H9 (cell line): Measurements from ENCODE around the gene TTC28. TPM values are rescaled to one million over a fixed set of nuclear protein-coding genes. Genes with fewer than 3 reads are reported as not detected.

Experiments
- DNase-seq: peaks from one replicate; pipeline ENCODE4 v3.0.0-alpha.2; 2017
- H2AFZ ChIP-seq: one replicate; pipeline ENCODE4 v1.6.1; 2013; ENCODE audit warnings: mild to moderate bottlenecking, low read length, control low read depth, moderate library complexity
- H2AK5ac ChIP-seq: 2 replicates; pipeline ENCODE4 v1.6.1; 2013; ENCODE audit warnings: low read length, control low read depth, mixed read lengths; ENCODE audit not compliant: insufficient read length
- H2BK120ac ChIP-seq: one replicate; pipeline ENCODE4 v1.6.1; 2013; ENCODE audit warnings: low read depth, mild to moderate bottlenecking, low read length, control low read depth, inconsistent platforms; ENCODE audit not compliant: poor library complexity, severe bottlenecking
- H2BK12ac ChIP-seq: 2 replicates; pipeline ENCODE4 v1.6.1; 2013; ENCODE audit warnings: low read length, control low read depth, mixed read lengths, low read depth; ENCODE audit not compliant: insufficient read length
- H2BK15ac ChIP-seq: 2 replicates; pipeline ENCODE4 v1.6.1; 2013; ENCODE audit warnings: low read depth, low read length, control low read depth
- H2BK20ac ChIP-seq: one replicate; pipeline ENCODE4 v1.6.1; 2013; ENCODE audit warnings: low read depth, mild to moderate bottlenecking, low read length, control low read depth, inconsistent platforms; ENCODE audit not compliant: poor library complexity, severe bottlenecking
- H2BK5ac ChIP-seq: 2 replicates; pipeline ENCODE4 v1.6.1; 2013; ENCODE audit warnings: low read length, control low read depth, mixed read lengths; ENCODE audit not compliant: insufficient read length
- H3K14ac ChIP-seq: 2 replicates; pipeline ENCODE4 v1.6.1; 2013; ENCODE audit warnings: low read length, control low read depth; ENCODE audit not compliant: insufficient read depth
- H3K18ac ChIP-seq: 2 replicates; pipeline ENCODE4 v1.6.1; 2013; ENCODE audit warnings: low read depth, mild to moderate bottlenecking, mixed read lengths, low read length, control low read depth; ENCODE audit not compliant: insufficient read length
- H3K23ac ChIP-seq: 2 replicates; pipeline ENCODE4 v1.6.1; 2013; ENCODE audit warnings: low read length, control low read depth, mixed read lengths, low read depth; ENCODE audit not compliant: insufficient read length
- H3K23me2 ChIP-seq: 2 replicates; pipeline ENCODE4 v1.6.1; 2013; ENCODE audit warnings: low read depth, mild to moderate bottlenecking, mixed read lengths, low read length, control low read depth; ENCODE audit not compliant: insufficient read length, poor library complexity, severe bottlenecking
- H3K27ac ChIP-seq: 2 replicates; pipeline ENCODE4 v1.5.1; 2013; ENCODE audit warnings: low read length, control low read depth, mixed read lengths, low read depth; ENCODE audit not compliant: insufficient read length
- H3K27me3 ChIP-seq: 2 replicates; pipeline ENCODE4 v1.6.1; 2013; ENCODE audit warnings: low read length, control low read depth, inconsistent platforms; ENCODE audit not compliant: insufficient read depth
- H3K4ac ChIP-seq: 2 replicates; pipeline ENCODE4 v1.6.1; 2013; ENCODE audit warnings: low read depth, mild to moderate bottlenecking, control low read depth, inconsistent platforms, low read length, moderate library complexity
- H3K4me1 ChIP-seq: 2 replicates; pipeline ENCODE4 v1.6.1; 2013; ENCODE audit warnings: low read length, control low read depth, inconsistent platforms; ENCODE audit not compliant: insufficient read depth
- H3K4me2 ChIP-seq: 2 replicates; pipeline ENCODE4 v1.6.1; 2013; ENCODE audit warnings: low read length, control low read depth, mixed read lengths; ENCODE audit not compliant: insufficient read length, insufficient read depth
- H3K56ac ChIP-seq: 2 replicates; pipeline ENCODE4 v1.6.1; 2013; ENCODE audit warnings: low read depth, mild to moderate bottlenecking, mixed read lengths, low read length, control low read depth; ENCODE audit not compliant: insufficient read length
- H3K79me1 ChIP-seq: 2 replicates; pipeline ENCODE4 v1.6.1; 2013; ENCODE audit warnings: low read depth, mild to moderate bottlenecking, moderate library complexity, low read length, control low read depth, inconsistent platforms; ENCODE audit not compliant: insufficient read depth, poor library complexity, severe bottlenecking
- H3K79me2 ChIP-seq: 2 replicates; pipeline ENCODE4 v1.6.1; 2013; ENCODE audit warnings: low read length, control low read depth, inconsistent platforms; ENCODE audit not compliant: insufficient read depth
- H3K9ac ChIP-seq: 2 replicates; pipeline ENCODE4 v1.6.1; 2013; ENCODE audit warnings: low read length, control low read depth, mixed read lengths; ENCODE audit not compliant: insufficient read length; ENCODE audit errors: extremely low read depth
- H3K9me3 ChIP-seq: one replicate; pipeline ENCODE4 v1.6.1; 2013; ENCODE audit warnings: low read depth, low read length, inconsistent platforms; ENCODE audit not compliant: control insufficient read depth
- H3T11ph ChIP-seq: one replicate; pipeline ENCODE4 v1.6.1; 2013; ENCODE audit warnings: mild to moderate bottlenecking, low read length, control low read depth, inconsistent platforms
- H4K20me1 ChIP-seq: one replicate; pipeline ENCODE4 v1.6.1; 2013; ENCODE audit not compliant: control insufficient read depth, insufficient read length, insufficient read depth
- H4K5ac ChIP-seq: 2 replicates; pipeline ENCODE4 v1.6.1; 2013; ENCODE audit warnings: low read depth, mild to moderate bottlenecking, mixed read lengths, low read length, control low read depth; ENCODE audit not compliant: insufficient read length
- H4K8ac ChIP-seq: replicated peaks from 2 replicates; pipeline ENCODE4 v1.6.1; 2013; ENCODE audit warnings: low read length, control low read depth, mixed read lengths, low read depth; ENCODE audit not compliant: insufficient read length
- H4K91ac ChIP-seq: 2 replicates; pipeline ENCODE4 v1.6.1; 2013; ENCODE audit warnings: low read depth, mild to moderate bottlenecking, moderate library complexity, mixed read lengths, low read length, control low read depth; ENCODE audit not compliant: insufficient read length
- H3K27ac Mint-ChIP-seq, 3 experiments: 2 replicates in 2 of 3; 3 replicates in 1 of 3; pipeline ENCODE4 v1.8.0; 2020 to 2021; ENCODE audit warnings: mixed read lengths in 3 of 3, mild to moderate bottlenecking in 1 of 3, moderate library complexity in 1 of 3
- H3K27me3 Mint-ChIP-seq: 2 replicates; pipeline ENCODE4 v1.8.0; 2021; ENCODE audit warnings: low read depth, mild to moderate bottlenecking, moderate library complexity, mixed read lengths
- H3K36me3 Mint-ChIP-seq, 3 experiments: 2 replicates in 2 of 3; 3 replicates in 1 of 3; pipeline ENCODE4 v1.8.0; 2020 to 2021; ENCODE audit warnings: low read depth in 3 of 3, mixed read lengths in 3 of 3; ENCODE audit not compliant: insufficient read depth in 1 of 3
- H3K4me1 Mint-ChIP-seq, 2 experiments: 2 replicates each; pipeline ENCODE4 v1.8.0; 2020; ENCODE audit warnings: mixed read lengths in 2 of 2
- H3K4me3 Mint-ChIP-seq, 2 experiments: 2 replicates in 1 of 2; 3 replicates in 1 of 2; pipeline ENCODE4 v1.8.0; 2020 to 2021; ENCODE audit warnings: mild to moderate bottlenecking in 2 of 2, mixed read lengths in 2 of 2, moderate library complexity in 1 of 2
- H3K9me3 Mint-ChIP-seq, 2 experiments: 2 replicates in 1 of 2; 3 replicates in 1 of 2; pipeline ENCODE4 v1.8.0; 2020; ENCODE audit warnings: mild to moderate bottlenecking in 2 of 2, mixed read lengths in 2 of 2, moderate library complexity in 1 of 2
- WGBS: extraction: QIAGEN DNeasy Blood & Tissue Kit; methylation state at CpG from one replicate; pipeline ENCODE4 v1.1.7; 2013; ENCODE audit warnings: missing lambda C conversion rate, low lambda C conversion rate, mixed read lengths; ENCODE audit not compliant: insufficient read length; ENCODE audit errors: extremely low coverage; 5-methylcytosine and 5-hydroxymethylcytosine counted together
- total RNA-seq: library from RNA; stranded (reverse); gene quantifications from 2 replicates; pipeline ENCODE4 v1.2.1, GENCODE V29; 2021
- TF ChIP-seq, protein P1 (sequence below): fragments of 200-600 bp; sonication (generic); conservative IDR thresholded peaks from 3 replicates; pipeline ENCODE4 v1.8.0; 2021; ENCODE audit warnings: antibody characterized with exemption, mild to moderate bottlenecking

Gene TTC28
- total RNA-seq, 1 experiment from 2014 or later: 13.6 TPM

DNA sequence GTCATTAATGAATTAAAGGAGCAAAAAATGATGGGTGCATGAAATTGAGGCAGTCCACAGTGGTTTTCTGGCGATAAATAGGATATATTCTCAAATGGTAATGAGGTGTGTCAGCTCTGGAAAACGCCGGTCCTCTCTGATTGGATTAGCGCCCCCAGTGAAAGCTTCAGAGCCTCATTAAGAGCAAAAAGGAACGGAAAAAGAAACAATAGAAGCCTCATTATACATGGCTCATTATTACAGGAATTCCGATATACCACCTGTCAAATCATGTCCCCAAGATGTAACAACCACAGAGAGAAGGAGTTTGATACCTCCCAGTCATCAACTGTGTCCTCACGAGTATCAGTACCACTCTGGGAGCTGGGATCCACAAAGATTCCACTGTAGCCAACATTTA lies 584.9 kb downstream of the TTC28 start:
- Histone ChIP-seq H2BK15ac (no peak overlapping the region), H3T11ph (no peak overlapping the region), H3K4ac (no peak overlapping the region), H3K18ac (no peak overlapping the region), H3K4me1 (no peaks in the 10 kb centered on the region; the same call in 1 of the 2 replicates), H3K4me2 (no peak overlapping the region), H2AFZ (no peak overlapping the region), H4K5ac (no peak overlapping the region), H3K79me1 (no peaks in the 10 kb centered on the region), H3K79me2 (no peaks in the 10 kb centered on the region), H3K9me3 (no peaks in the 10 kb centered on the region), H3K27me3 (no peaks in the 10 kb centered on the region), H4K91ac (no peak overlapping the region), H4K20me1 (no peaks in the 10 kb centered on the region), H2AK5ac (no peak overlapping the region), H3K23ac (no peak overlapping the region), H3K23me2 (no peaks in the 10 kb centered on the region), H3K9ac (no peak overlapping the region), H2BK12ac (no peak overlapping the region), H2BK120ac (no peak overlapping the region), H3K14ac (no peak overlapping the region), H3K56ac (no peak overlapping the region), H2BK20ac (no peak overlapping the region), H4K8ac (no peak overlapping the region), H2BK5ac (no peak overlapping the region), H3K27ac (no peak overlapping the region)
- TF ChIP-seq, protein P1, sequence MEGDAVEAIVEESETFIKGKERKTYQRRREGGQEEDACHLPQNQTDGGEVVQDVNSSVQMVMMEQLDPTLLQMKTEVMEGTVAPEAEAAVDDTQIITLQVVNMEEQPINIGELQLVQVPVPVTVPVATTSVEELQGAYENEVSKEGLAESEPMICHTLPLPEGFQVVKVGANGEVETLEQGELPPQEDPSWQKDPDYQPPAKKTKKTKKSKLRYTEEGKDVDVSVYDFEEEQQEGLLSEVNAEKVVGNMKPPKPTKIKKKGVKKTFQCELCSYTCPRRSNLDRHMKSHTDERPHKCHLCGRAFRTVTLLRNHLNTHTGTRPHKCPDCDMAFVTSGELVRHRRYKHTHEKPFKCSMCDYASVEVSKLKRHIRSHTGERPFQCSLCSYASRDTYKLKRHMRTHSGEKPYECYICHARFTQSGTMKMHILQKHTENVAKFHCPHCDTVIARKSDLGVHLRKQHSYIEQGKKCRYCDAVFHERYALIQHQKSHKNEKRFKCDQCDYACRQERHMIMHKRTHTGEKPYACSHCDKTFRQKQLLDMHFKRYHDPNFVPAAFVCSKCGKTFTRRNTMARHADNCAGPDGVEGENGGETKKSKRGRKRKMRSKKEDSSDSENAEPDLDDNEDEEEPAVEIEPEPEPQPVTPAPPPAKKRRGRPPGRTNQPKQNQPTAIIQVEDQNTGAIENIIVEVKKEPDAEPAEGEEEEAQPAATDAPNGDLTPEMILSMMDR: no peak
- Mint-ChIP-seq H3K4me1 (peaks cover 0 to 2% of the 10 kb centered on the region in 2 experiments; a peak in 2 of 4 replicates), H3K27me3 (no peaks in the 10 kb centered on the region), H3K27ac (no peak overlapping the region), H3K9me3 (no peaks in the 10 kb centered on the region), H3K36me3 (peaks cover 0 to 2% (median 0%) of the 10 kb centered on the region in 3 experiments; a peak in 2 of 7 replicates), H3K4me3 (no peak overlapping the region)
- WGBS: no CpG with 5 or more reads among the region's 7 CpGs
- DNase-seq: no peak
